Stromal cell of bone marrow (primary cell): ENCODE measurements around the gene CACNB1.
"Not testable (repeated sequence)": the region's sequence is repeated elsewhere in the genome, so short reads cannot be mapped to it uniquely, and the experiment has no call there.

Experiments
- DNase-seq: peaks from one replicate; pipeline ENCODE4 v3.0.0-alpha.2; 2012; ENCODE audit warnings: low read depth

Gene CACNB1

GRCh38 chr17:39174920-39175694, 22.4 kb downstream of the CACNB1 start:
- DNase-seq, result no peak

GRCh38 chr17:39173526-39174274, 23.8 kb downstream of the CACNB1 start:
- DNase-seq, result no peak

- DNase-seq, result no peak
Measured at GRCh38 chr17:39173080-39173479, 24.4 kb downstream of the CACNB1 start.

GRCh38 chr17:39171933-39172332, 25.5 kb downstream of the CACNB1 start:
- no peak for DNase-seq

GRCh38 chr17:39170558-39170957, 26.9 kb downstream of the CACNB1 start:
- DNase-seq, result no peak

GRCh38 chr17:39170109-39170508, 27.4 kb downstream of the CACNB1 start:
- no peak for DNase-seq

- no peak for DNase-seq
Measured at GRCh38 chr17:39169518-39169917, 28.0 kb downstream of the CACNB1 start.

GRCh38 chr17:39169101-39169500, 28.4 kb downstream of the CACNB1 start:
- DNase-seq, result no peak

GRCh38 chr17:39168503-39168902, 29.0 kb downstream of the CACNB1 start:
- not testable (repeated sequence) for DNase-seq

- DNase-seq, result no peak
Measured at GRCh38 chr17:39167476-39167875, 30.0 kb downstream of the CACNB1 start.

GRCh38 chr17:39166437-39167335, 30.8 kb downstream of the CACNB1 start:
- no peak for DNase-seq

GRCh38 chr17:39165841-39166349, 31.6 kb downstream of the CACNB1 start, which contains the start of gene ARL5C:
Gene ARL5C (minus strand): TSS chr17:39166161. CDS start chr17:39165760, 401 bp downstream.
- DNase-seq, result no peak

GRCh38 chr17:39165178-39165840, 32.2 kb downstream of the CACNB1 start:
- no peak for DNase-seq

- peak; percentile 91 for DNase-seq
Measured at GRCh38 chr17:39164675-39165143, 32.8 kb downstream of the CACNB1 start.

- no peak for DNase-seq
Measured at GRCh38 chr17:39161962-39162361, 35.5 kb downstream of the CACNB1 start.

- no peak for DNase-seq
Measured at GRCh38 chr17:39158623-39159022, 38.8 kb downstream of the CACNB1 start.

- DNase-seq, result no peak
Measured at GRCh38 chr17:39156491-39156890, 41.0 kb downstream of the CACNB1 start.

- DNase-seq, result no peak
Measured at GRCh38 chr17:39155654-39156053, 41.8 kb downstream of the CACNB1 start.

- peak; percentile 76 for DNase-seq
Measured at GRCh38 chr17:39153599-39154051, 43.8 kb downstream of the CACNB1 start.

- no peak for DNase-seq
Measured at GRCh38 chr17:39151943-39152818, 45.3 kb downstream of the CACNB1 start.
